DLD1 (cell line): ENCODE data around the gene MEP1B.
"Not testable (repeated sequence)": the region's sequence is repeated elsewhere in the genome, so short reads cannot be mapped to it uniquely, and the experiment has no call there.

ENCODE experiments used
- in situ Hi-C: cut with HindIII; loops from 2 replicates; pipeline ENCODE4 v1.10.0; 2017; ENCODE audit warnings: low sequenced_read_pairs

Gene MEP1B

GRCh38 chr18:32208577-32208976 is 18.7 kb downstream of the MEP1B start:
- in situ Hi-C loops: no loop called here

GRCh38 chr18:32209685-32210445 is 20.0 kb downstream of the MEP1B start:
- in situ Hi-C loops: no loop called here

GRCh38 chr18:32213693-32214092 is 23.9 kb downstream of the MEP1B start:
- in situ Hi-C loops: no loop called here

- in situ Hi-C loops: no loop called here
Measured at GRCh38 chr18:32216390-32216789, 26.6 kb downstream of the MEP1B start.

GRCh38 chr18:32219431-32220018 is 29.7 kb downstream of the MEP1B start:
- in situ Hi-C loops: no loop called here

- in situ Hi-C loops: not testable (repeated sequence)
Measured at GRCh38 chr18:32233348-32233747, 43.5 kb downstream of the MEP1B start.

- in situ Hi-C loops: no loop called here
Measured at GRCh38 chr18:32237049-32237448, 47.2 kb downstream of the MEP1B start.

GRCh38 chr18:32238635-32239268 is 48.9 kb downstream of the MEP1B start:
- in situ Hi-C loops: no loop called here

GRCh38 chr18:32242395-32242794 is 52.6 kb downstream of the MEP1B start:
- in situ Hi-C loops: no loop called here

- in situ Hi-C loops: no loop called here
Measured at GRCh38 chr18:32243358-32243757, 53.5 kb downstream of the MEP1B start.

GRCh38 chr18:32244881-32245280 is 55.0 kb downstream of the MEP1B start:
- in situ Hi-C loops: no loop called here

GRCh38 chr18:32249147-32249929 is 59.5 kb downstream of the MEP1B start:
- in situ Hi-C loops: no loop called here

- in situ Hi-C loops: no loop called here
Measured at GRCh38 chr18:32251466-32251865, 61.6 kb downstream of the MEP1B start.

- in situ Hi-C loops: no loop called here
Measured at GRCh38 chr18:32252141-32252860, 62.5 kb downstream of the MEP1B start.

GRCh38 chr18:32255570-32255969 is 65.7 kb downstream of the MEP1B start:
- in situ Hi-C loops: no loop called here

GRCh38 chr18:32257084-32257785 is 67.4 kb downstream of the MEP1B start:
- in situ Hi-C loops: no loop called here

- in situ Hi-C loops: no loop called here
Measured at GRCh38 chr18:32258148-32258547, 68.3 kb downstream of the MEP1B start.

GRCh38 chr18:32258558-32259204 is 68.8 kb downstream of the MEP1B start:
- in situ Hi-C loops: no loop called here

GRCh38 chr18:32259553-32259952 is 69.7 kb downstream of the MEP1B start:
- in situ Hi-C loops: no loop called here

- in situ Hi-C loops: no loop called here
Measured at GRCh38 chr18:32261003-32261402, 71.2 kb downstream of the MEP1B start.
